ENCODE results near the gene EMILIN2.

EMILIN2 gene

GRCh38 chr18:2959341-2959740, 112.5 kb downstream of the EMILIN2 start:
- DNase-seq = no peak

- no peak for DNase-seq
These were observed 114.3 kb downstream of the EMILIN2 start for GRCh38 chr18:2960983-2961696.

GRCh38 chr18:2961821-2962220, 115.0 kb downstream of the EMILIN2 start:
- peak; percentile 57 for DNase-seq

- peak; percentile 63 for DNase-seq
These were observed 116.2 kb downstream of the EMILIN2 start for GRCh38 chr18:2963048-2963447.

GRCh38 chr18:2964361-2965010, 117.7 kb downstream of the EMILIN2 start:
- no peak for DNase-seq

Measured in activated CD4-positive, alpha-beta T cell treated with anti-CD3 and anti-CD28 coated beads for 48 hours (primary cell).